Fibroblast of lung (primary cell): ENCODE measurements around the gene ASB11.

Source experiments
- EZH2 ChIP-seq: IDR thresholded peaks from 2 replicates; pipeline ENCODE4 v1.5.1; 2012; ENCODE audit warnings: low read length, control low read depth, mild to moderate bottlenecking; ENCODE audit errors: missing control alignments
- TF ChIP-seq, protein P1 (sequence below), 2 donors: IDR thresholded peaks in 1 of 2; conservative IDR thresholded peaks in 1 of 2; 1 replicate in 1 of 2; 2 replicates in 1 of 2; pipeline ENCODE4 v1.5.1; 2011 to 2012; ENCODE audit warnings: low read length in 2 of 2, control low read depth in 1 of 2, inconsistent platforms in 1 of 2, low read depth in 1 of 2, mild to moderate bottlenecking in 1 of 2

DNA sequence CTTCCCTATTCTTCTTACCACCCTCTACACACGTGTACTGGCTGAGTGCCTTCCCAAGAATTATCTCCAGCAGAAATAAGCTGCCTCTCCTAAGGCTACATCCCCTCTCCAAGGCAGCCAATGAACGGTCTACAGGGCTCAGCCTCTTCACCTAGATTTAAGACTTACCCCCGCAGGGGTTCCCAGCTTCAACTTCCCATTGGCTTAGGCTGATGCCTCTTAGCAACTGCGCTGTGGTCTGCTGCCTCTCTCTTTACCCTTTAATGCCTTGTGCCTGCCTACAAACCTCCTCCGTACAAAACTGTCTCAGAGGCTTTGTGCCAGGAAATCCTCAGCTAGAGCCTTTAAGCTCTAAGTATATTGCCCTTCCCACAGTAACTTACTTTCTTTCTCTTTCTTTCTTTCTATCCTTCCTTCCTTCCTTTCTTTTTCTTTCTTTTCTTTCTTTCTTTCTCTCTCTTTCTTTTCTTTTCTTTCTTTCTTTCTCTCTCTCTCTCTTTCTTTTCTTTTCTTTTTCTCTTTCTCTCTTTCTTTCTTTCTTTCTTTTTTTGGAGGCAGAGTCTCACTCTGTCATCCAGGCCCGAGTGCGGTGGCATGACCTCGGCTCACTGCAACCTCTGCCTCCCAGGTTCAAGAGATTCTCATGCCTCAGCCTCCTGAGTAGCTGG lies 35.0 kb upstream of the ASB11 start:
- TF ChIP-seq, protein P1, sequence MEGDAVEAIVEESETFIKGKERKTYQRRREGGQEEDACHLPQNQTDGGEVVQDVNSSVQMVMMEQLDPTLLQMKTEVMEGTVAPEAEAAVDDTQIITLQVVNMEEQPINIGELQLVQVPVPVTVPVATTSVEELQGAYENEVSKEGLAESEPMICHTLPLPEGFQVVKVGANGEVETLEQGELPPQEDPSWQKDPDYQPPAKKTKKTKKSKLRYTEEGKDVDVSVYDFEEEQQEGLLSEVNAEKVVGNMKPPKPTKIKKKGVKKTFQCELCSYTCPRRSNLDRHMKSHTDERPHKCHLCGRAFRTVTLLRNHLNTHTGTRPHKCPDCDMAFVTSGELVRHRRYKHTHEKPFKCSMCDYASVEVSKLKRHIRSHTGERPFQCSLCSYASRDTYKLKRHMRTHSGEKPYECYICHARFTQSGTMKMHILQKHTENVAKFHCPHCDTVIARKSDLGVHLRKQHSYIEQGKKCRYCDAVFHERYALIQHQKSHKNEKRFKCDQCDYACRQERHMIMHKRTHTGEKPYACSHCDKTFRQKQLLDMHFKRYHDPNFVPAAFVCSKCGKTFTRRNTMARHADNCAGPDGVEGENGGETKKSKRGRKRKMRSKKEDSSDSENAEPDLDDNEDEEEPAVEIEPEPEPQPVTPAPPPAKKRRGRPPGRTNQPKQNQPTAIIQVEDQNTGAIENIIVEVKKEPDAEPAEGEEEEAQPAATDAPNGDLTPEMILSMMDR (conservative IDR thresholded peaks at IDR 0.05 in 1 of 2, IDR thresholded peaks at IDR 0.05 in 1 of 2; ENCODE audit: low read depth in 1 of 2, low read length in 2 of 2): no peak
- TF ChIP-seq EZH2: no peak
